Stimulated activated naive B cell treated with anti-CD40 and anti-IgM and Interleukin-4, amounts not matched to agents 10 μg/mL and 1 μg/mL and 100 μg/mL, for 72 hours (primary cell): ENCODE data around the gene SLFN12L.
"Not testable (repeated sequence)": the region's sequence is repeated elsewhere in the genome, so short reads cannot be mapped to it uniquely, and the experiment has no call there.

Source experiments
- ATAC-seq, 2 donors: fragments of 150-1000 bp; cut with Tn5 transposase; replicated peaks; 2 replicates each; pipeline ENCODE4 v1.10.0; 2021; ENCODE audit warnings: moderate library complexity in 1 of 2
- DNase-seq: peaks from one replicate; pipeline ENCODE4 v3.0.0; 2021
- H3K27ac Mint-ChIP-seq: one replicate; pipeline ENCODE4 v1.8.0; 2022; ENCODE audit warnings: mild to moderate bottlenecking, mixed read lengths
- H3K27me3 Mint-ChIP-seq, 2 donors: one replicate each; pipeline ENCODE4 v1.8.0; 2022; ENCODE audit warnings: mixed read lengths in 2 of 2
- H3K36me3 Mint-ChIP-seq, 2 donors: one replicate each; pipeline ENCODE4 v1.8.0; 2022; ENCODE audit warnings: mixed read lengths in 2 of 2, mild to moderate bottlenecking in 1 of 2
- H3K4me1 Mint-ChIP-seq, 2 donors: one replicate each; pipeline ENCODE4 v1.8.0; 2022; ENCODE audit warnings: mixed read lengths in 2 of 2, mild to moderate bottlenecking in 1 of 2
- H3K4me3 Mint-ChIP-seq, 2 donors: one replicate each; pipeline ENCODE4 v1.8.0; 2022; ENCODE audit warnings: mild to moderate bottlenecking in 2 of 2, mixed read lengths in 2 of 2, moderate library complexity in 1 of 2
- H3K9me3 Mint-ChIP-seq, 2 donors: one replicate each; pipeline ENCODE4 v1.8.0; 2022; ENCODE audit warnings: mixed read lengths in 2 of 2, mild to moderate bottlenecking in 1 of 2

Gene SLFN12L

GRCh38 chr17:35555691-35556090, 18.2 kb upstream of the SLFN12L start:
- Mint-ChIP-seq H3K27me3 (peaks cover 27% of the 10 kb centered on the region in 2 donors), H3K4me1 (peaks cover 3 to 9% of the 10 kb centered on the region in 2 donors), H3K36me3 (no peaks in the 10 kb centered on the region), H3K27ac (no peak overlapping the region), H3K4me3 (no peak overlapping the region), H3K9me3 (no peaks in the 10 kb centered on the region)
- no peak for DNase-seq
- ATAC-seq: no peak

DNA sequence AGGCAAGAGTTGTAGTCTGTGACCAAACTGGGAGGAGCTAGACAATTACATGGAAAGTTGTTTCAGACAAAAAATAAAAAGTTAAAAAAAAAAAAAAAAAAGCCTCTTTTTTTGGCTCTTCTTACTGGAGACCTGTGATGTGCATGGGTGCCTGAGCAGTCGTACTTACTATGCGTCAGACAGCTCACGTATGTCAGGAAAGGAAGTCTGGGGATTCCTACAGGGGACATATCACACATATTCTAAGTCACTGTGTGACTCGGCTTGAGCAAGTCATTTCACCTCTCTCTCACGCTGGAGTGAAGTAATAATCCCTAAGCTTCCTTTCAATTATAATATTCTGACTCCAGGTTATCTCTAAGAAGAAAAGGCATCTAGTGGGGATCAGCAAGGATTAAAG, 17.2 kb upstream of the SLFN12L start:
- no peak overlapping the region for H3K27ac Mint-ChIP-seq
- no peak overlapping the region for H3K4me3 Mint-ChIP-seq
- DNase-seq: no peak
- peaks cover 0 to 1% of the 10 kb centered on the region in 2 donors for H3K4me1 Mint-ChIP-seq
- peak in 1 of 2 donors; percentile 76 for ATAC-seq
- H3K27me3 Mint-ChIP-seq: peaks cover 22 to 27% of the 10 kb centered on the region in 2 donors
- H3K36me3 Mint-ChIP-seq: no peaks in the 10 kb centered on the region
- H3K9me3 Mint-ChIP-seq: no peaks in the 10 kb centered on the region

- Mint-ChIP-seq H3K27ac (no peak overlapping the region), H3K9me3 (no peaks in the 10 kb centered on the region), H3K4me3 (no peak overlapping the region), H3K27me3 (peaks cover 13 to 21% of the 10 kb centered on the region in 2 donors), H3K4me1 (no peaks in the 10 kb centered on the region), H3K36me3 (no peaks in the 10 kb centered on the region)
- ATAC-seq (no peak), DNase-seq (no peak)
These were observed 15.8 kb upstream of the SLFN12L start for GRCh38 chr17:35553310-35553709.

- no peaks in the 10 kb centered on the region for H3K9me3 Mint-ChIP-seq
- no peak for ATAC-seq
- peaks cover 0 to 7% of the 10 kb centered on the region in 2 donors for H3K27me3 Mint-ChIP-seq
- H3K36me3 Mint-ChIP-seq: no peaks in the 10 kb centered on the region
- H3K4me1 Mint-ChIP-seq: peaks cover 13 to 14% of the 10 kb centered on the region in 2 donors
- DNase-seq: no peak
- no peak overlapping the region for H3K27ac Mint-ChIP-seq
- H3K4me3 Mint-ChIP-seq: no peak overlapping the region
These were observed 11.5 kb upstream of the SLFN12L start for GRCh38 chr17:35548978-35549377.

GRCh38 chr17:35548208-35548810, 10.8 kb upstream of the SLFN12L start:
- ATAC-seq: no peak
- Mint-ChIP-seq H3K27me3 (no peaks in the 10 kb centered on the region), H3K27ac (no peak overlapping the region), H3K4me3 (no peak overlapping the region), H3K36me3 (no peaks in the 10 kb centered on the region), H3K4me1 (peaks cover 16% of the 10 kb centered on the region in 2 donors), H3K9me3 (no peaks in the 10 kb centered on the region)
- no peak for DNase-seq

DNA sequence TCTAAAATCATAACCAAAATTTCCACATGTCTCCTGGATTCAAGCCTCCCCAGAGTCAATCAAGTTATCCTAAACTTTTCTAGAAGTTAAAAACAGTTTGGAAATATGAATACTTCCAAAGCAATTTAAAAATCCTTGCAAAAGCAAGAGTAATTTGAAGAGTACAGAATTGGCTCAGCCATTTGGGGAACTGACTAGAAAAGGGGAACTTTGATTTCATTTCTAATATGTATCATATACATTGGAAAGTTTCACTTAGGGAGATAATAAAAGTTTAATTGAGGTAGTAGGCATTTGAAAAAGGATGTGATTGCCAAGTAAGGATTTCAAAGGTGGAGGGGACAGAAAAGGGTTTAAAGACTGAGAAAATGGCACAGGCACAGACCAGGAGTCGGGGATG, 9.0 kb upstream of the SLFN12L start:
- Mint-ChIP-seq H3K4me1 (peaks cover 19 to 27% of the 10 kb centered on the region in 2 donors), H3K27me3 (no peaks in the 10 kb centered on the region), H3K27ac (no peak overlapping the region), H3K9me3 (no peaks in the 10 kb centered on the region), H3K4me3 (peak overlapping the region; percentile 9 to 23), H3K36me3 (no peaks in the 10 kb centered on the region)
- no peak for DNase-seq
- peak; percentile 84 to 94 for ATAC-seq

DNA sequence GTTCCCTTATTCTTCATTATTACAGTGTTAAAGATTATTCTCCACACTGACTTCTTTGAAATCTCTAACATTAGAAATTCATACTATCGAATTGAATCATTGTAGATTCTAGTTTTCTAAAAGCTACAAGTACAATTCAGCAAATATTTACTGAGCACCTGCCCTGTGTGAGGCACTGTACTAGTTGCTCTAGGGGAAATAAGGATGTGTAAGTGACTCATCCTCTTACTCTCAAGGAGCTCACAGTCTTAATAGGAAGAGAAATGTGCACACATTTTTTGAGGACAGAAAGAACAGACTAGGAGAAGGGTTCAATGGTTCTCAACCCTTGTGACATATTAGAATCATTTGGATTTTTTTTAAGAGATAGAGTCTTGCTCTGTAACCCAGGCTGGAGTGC, 7.7 kb upstream of the SLFN12L start:
- Mint-ChIP-seq H3K27ac (no peak overlapping the region), H3K9me3 (no peaks in the 10 kb centered on the region), H3K27me3 (no peaks in the 10 kb centered on the region), H3K4me3 (no peak overlapping the region), H3K4me1 (peaks cover 25 to 36% of the 10 kb centered on the region in 2 donors), H3K36me3 (no peaks in the 10 kb centered on the region)
- no peak for DNase-seq
- no peak for ATAC-seq

GRCh38 chr17:35543856-35544255, 6.4 kb upstream of the SLFN12L start:
- H3K27ac Mint-ChIP-seq: no peak overlapping the region
- ATAC-seq: no peak
- H3K27me3 Mint-ChIP-seq: no peaks in the 10 kb centered on the region
- no peak overlapping the region for H3K4me3 Mint-ChIP-seq
- H3K4me1 Mint-ChIP-seq: peaks cover 30 to 49% of the 10 kb centered on the region in 2 donors
- DNase-seq: no peak
- H3K9me3 Mint-ChIP-seq: no peaks in the 10 kb centered on the region
- H3K36me3 Mint-ChIP-seq: no peaks in the 10 kb centered on the region

DNA sequence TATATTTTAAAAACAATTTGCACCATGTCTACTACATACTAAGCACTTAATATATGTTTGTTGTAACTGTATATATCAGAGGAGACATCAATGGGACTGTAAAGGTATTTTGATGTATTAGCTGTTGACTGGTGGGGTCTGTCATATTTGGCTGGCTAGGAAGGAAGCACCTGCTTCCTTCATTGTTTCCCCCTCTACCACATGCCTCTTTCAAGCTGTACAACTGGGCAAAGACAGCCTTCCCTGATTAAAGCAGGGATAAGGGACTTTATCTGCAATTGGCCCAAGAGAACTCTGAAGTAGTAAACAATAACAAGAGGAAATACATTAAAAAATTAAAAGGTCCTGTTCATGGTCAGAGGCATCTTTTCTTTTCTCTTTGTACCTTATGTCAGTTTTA, 5.5 kb upstream of the SLFN12L start:
- H3K4me1 Mint-ChIP-seq: peaks cover 31 to 56% of the 10 kb centered on the region in 2 donors
- no peaks in the 10 kb centered on the region for H3K36me3 Mint-ChIP-seq
- no peaks in the 10 kb centered on the region for H3K9me3 Mint-ChIP-seq
- DNase-seq (no peak), ATAC-seq (no peak)
- no peaks in the 10 kb centered on the region for H3K27me3 Mint-ChIP-seq
- H3K27ac Mint-ChIP-seq: no peak overlapping the region
- H3K4me3 Mint-ChIP-seq: no peak overlapping the region

GRCh38 chr17:35541434-35541833, 4.0 kb upstream of the SLFN12L start:
- Mint-ChIP-seq H3K9me3 (no peaks in the 10 kb centered on the region), H3K4me3 (peak overlapping the region; percentile 80 to 86), H3K4me1 (peaks cover 35 to 64% of the 10 kb centered on the region in 2 donors), H3K27ac (peak overlapping the region; percentile 59), H3K36me3 (no peaks in the 10 kb centered on the region), H3K27me3 (no peaks in the 10 kb centered on the region)
- ATAC-seq: no peak
- no peak for DNase-seq

DNA sequence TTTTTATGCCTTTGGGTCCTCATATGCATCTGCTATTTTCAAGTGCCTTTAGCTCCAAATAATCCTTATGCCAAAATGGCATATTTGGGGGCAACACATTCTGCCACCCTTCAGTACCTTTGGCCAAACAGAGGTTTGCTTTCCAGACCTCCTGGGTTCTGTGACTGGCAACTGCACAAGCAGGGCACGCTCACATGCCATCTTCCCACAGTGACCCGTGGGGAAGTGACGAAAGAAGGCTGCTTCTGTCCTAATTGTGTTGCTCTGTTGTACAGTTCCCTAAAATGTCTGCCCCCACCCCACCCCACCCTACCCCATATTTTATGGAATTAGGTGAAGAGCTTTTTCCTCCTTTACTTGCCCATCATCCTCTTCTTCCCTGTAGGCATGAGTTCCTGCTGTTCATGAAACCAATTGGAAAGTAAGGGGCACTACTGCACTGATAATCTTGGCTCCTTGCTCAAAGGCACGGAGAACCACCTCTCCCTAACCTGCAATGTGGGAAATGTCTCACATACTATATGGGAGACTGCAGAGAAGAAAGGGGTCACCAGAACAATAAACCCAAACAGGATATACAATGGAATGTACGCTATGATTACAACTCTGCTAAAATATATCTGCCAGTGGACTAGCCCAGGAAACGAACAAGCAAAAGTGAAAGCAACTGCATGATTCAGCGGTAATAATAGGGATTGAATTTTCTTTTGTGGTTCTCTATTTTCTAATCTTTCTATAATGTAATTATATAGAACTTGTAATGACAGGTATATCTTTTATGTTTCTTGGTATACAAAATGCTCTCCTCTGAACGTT, 3.3 kb upstream of the SLFN12L start:
- no peaks in the 10 kb centered on the region for H3K27me3 Mint-ChIP-seq
- peak; percentile 47 for DNase-seq
- no peaks in the 10 kb centered on the region for H3K36me3 Mint-ChIP-seq
- peak overlapping the region; percentile 80 to 86 for H3K4me3 Mint-ChIP-seq
- ATAC-seq: peak; percentile 81
- peaks cover 30 to 58% of the 10 kb centered on the region in 2 donors for H3K4me1 Mint-ChIP-seq
- peak overlapping the region; percentile 95 for H3K27ac Mint-ChIP-seq
- no peaks in the 10 kb centered on the region for H3K9me3 Mint-ChIP-seq

GRCh38 chr17:35539659-35540026, 2.2 kb upstream of the SLFN12L start:
- Mint-ChIP-seq H3K9me3 (no peaks in the 10 kb centered on the region), H3K27me3 (no peaks in the 10 kb centered on the region)
- no peak for DNase-seq

GRCh38 chr17:35536664-35537171, 760 bp downstream of the SLFN12L start:
- Mint-ChIP-seq H3K4me1 (peaks cover 25 to 50% of the 10 kb centered on the region in 2 donors), H3K36me3 (no peaks in the 10 kb centered on the region), H3K9me3 (no peaks in the 10 kb centered on the region), H3K27me3 (no peaks in the 10 kb centered on the region), H3K27ac (no peak overlapping the region), H3K4me3 (peak overlapping the region; percentile 66 to 73)
- DNase-seq: no peak
- no peak for ATAC-seq

More at GRCh38 chr17:35539659-35540026, 2.2 kb upstream of the SLFN12L start:
- peak overlapping the region; percentile 47 to 68 for H3K4me3 Mint-ChIP-seq
- no peak for ATAC-seq
- peaks cover 27 to 58% of the 10 kb centered on the region in 2 donors for H3K4me1 Mint-ChIP-seq
- peak overlapping the region; percentile 42 for H3K27ac Mint-ChIP-seq
- H3K36me3 Mint-ChIP-seq: no peaks in the 10 kb centered on the region

GRCh38 chr17:35535406-35535805, 2.1 kb downstream of the SLFN12L start:
- ATAC-seq, H3K36me3 Mint-ChIP-seq: not testable (repeated sequence)

More at GRCh38 chr17:35535406-35535805, 2.1 kb downstream of the SLFN12L start:
- not testable (repeated sequence) for H3K27me3 Mint-ChIP-seq, H3K4me3 Mint-ChIP-seq, DNase-seq, H3K9me3 Mint-ChIP-seq, H3K27ac Mint-ChIP-seq
- H3K4me1 Mint-ChIP-seq: peaks cover 20 to 48% of the 10 kb centered on the region in 2 donors
